ENCODE measurements around the gene ATG4D.

Gene ATG4D

DNA sequence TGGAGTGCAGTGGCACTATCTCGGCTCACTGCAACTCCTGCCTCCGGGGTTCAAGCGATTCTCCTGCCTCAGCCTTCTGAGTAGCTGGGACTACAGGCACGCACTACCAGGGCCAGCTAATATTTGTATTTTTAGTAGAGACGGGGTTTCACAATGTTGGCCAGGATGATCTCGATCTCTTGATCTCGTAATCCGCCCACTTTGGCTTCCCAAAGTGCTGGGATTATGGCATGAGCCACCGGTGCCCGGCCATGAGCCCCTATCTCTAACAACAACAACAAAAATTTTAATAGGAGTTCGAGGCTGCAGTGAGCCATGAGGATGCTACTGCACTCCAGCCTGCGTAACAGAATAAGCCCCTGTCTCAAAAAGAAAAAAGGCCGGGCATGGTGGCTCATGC, 38.4 kb downstream of the ATG4D start:
- DNase-seq = no peak

- no peak for DNase-seq
Observed at GRCh38 chr19:10583036-10583776, 39.5 kb downstream of the ATG4D start.

GRCh38 chr19:10586396-10586795, 42.7 kb downstream of the ATG4D start:
- DNase-seq = no peak

GRCh38 chr19:10587022-10587838, 43.5 kb downstream of the ATG4D start, which contains the start of gene AP1M2:
Gene AP1M2, minus strand, starts transcription at chr19:10587312. Its CDS starts 81 bp downstream, at chr19:10587231.
- DNase-seq = no peak

DNA sequence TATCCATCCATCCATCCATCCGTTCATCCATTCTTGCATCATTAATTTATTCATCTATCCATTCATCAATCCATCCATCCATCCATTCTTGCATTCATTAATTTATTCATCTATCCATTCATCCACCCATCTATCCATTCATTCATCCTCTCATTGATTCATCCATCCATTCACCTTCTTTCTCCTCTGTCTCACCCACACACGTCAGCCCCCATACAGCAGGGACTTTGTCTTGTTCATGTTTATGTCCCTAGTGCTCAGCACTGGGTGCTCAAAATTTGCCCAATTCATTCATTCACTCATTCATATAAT, 44.1 kb downstream of the ATG4D start:
- no peak for DNase-seq

DNA sequence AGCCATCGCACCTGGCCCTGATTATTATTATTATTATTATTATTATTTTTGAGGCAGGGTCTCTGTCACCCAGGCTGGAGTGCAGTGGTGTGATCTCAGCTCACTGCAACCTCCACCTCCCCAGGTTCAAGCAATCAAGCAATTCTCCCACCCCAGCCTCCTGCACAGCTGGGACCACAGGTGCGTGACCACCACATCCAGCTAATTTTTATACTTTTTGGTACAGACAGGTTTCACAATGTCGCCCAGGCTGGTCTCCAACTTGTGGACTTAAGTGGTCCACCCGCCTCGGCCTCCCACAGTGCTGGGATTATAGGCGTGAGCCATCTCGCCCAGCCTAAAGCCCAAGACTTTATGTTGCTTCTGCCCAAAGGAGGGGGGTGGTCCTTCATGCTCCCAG, 49.4 kb downstream of the ATG4D start:
- no peak for DNase-seq

DNA sequence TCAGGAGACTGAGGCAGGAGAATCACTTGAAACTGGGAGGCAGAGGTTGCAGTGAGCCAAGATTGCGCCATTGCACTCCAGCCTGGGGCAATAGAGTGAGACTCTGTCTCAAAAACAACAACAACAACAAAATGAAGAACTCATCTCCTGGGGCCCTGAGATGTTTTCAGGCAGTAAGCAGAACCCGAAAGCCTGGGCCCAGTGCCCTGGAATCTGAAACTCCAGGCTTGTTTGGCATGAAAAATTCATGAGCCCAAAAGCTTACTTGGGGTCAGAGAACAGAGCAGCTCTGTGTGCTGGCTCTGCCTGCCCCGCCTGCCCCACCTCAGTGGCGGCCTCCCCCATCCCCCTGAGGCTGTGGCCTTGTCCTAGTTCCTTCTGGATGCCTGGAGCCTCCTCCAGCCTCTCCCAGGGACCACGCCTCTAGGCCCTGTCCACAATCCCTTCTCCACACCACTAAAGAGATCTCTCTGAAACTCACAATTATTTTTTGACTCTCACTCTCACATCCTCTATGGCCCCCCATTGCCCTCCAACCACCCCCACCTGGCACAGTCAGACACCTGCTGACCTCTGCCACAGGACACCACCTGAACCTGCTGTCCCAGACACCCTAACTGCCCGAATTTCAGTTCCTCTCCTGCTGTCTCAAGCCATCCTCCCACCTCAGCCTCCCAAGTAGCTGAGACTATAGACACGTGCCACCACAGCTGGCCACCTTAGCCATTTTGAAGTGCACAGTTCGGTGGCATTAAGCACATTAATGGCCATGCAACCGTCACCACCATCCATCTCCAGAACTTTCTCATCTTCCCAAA, 50.3 kb downstream of the ATG4D start:
- DNase-seq = no peak

GRCh38 chr19:10600149-10600548, 56.4 kb downstream of the ATG4D start:
- DNase-seq = no peak

GRCh38 chr19:10601999-10602329, 58.3 kb downstream of the ATG4D start:
- DNase-seq = no peak

- peak; percentile 87 for DNase-seq
Observed at GRCh38 chr19:10602330-10603083, 58.8 kb downstream of the ATG4D start.
